ENCODE measurements around the gene HK3.

The HK3 gene

DNA sequence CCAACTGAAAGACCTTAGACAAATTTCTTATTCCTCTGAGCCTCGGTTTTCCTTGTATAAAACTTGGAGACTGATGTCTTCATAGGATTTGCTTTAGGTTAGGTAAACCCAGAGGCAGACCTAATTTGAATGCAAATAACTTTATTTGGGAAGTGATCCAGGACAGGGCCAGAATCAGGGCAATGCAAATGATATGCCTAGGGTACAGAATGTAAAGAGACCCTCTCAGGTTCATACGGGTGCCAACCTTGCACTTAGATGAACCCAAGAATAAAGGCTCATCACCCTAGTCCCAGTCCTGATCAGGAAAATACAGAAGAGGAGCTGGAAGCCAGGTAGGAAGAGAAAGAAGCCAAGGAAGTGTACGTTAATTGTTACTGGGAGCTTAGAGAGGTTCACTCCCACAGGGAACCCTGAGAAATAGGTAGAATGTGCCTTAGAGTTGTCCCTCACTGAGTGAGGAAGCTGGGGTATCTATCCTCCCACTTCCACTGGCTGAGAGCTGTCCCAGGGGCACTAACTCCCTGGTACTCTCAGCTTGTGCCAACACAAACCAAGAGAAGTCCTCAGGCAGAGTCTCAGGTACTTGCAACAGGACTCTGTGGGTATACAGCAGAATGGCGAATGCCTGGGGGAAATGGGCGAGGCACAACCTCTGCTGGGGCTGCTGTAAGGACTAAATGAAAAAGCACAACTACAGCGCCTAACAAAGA lies 3.1 kb upstream of the HK3 start:
- no peak for FAIRE-seq

DNA sequence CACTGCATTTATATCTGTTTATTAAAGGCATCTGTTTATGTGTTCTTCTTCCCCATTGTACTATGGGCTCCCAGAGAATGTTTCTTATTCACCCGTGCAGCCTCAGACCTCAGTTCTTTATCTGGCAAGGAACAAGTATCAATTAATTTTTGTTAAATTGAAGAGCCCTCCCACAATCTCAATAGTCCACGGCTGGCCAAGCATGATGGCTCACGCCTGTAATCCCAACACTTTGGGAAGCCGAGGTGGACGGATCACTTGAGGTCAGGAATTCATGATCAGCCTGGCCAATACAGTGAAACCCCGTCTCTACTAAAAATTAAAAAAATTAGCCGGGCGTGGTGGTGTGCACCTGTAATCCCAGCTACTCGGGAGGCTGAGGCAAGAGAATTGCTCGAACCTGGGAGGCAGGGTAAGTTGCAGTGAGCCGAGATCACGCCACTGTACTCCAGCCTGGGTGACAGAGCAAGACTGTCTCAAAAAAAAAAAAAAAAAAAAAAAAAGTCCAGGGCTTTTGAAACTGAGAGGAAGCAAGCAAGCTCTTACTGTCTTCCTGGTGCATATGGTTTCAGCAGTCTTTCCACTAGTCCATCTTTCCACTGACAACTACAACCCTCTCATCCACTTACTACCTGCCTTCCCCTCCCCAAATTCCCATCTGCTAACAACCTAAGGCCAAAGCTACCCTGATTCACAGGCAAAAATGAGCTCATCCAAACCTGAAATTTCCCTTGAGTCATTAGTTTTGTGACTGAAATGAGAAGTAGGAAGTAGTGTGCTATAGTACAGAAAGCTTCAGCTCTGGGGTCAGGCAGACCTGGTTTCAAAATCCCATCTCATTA lies 2.3 kb upstream of the HK3 start:
- FAIRE-seq: no peak

DNA sequence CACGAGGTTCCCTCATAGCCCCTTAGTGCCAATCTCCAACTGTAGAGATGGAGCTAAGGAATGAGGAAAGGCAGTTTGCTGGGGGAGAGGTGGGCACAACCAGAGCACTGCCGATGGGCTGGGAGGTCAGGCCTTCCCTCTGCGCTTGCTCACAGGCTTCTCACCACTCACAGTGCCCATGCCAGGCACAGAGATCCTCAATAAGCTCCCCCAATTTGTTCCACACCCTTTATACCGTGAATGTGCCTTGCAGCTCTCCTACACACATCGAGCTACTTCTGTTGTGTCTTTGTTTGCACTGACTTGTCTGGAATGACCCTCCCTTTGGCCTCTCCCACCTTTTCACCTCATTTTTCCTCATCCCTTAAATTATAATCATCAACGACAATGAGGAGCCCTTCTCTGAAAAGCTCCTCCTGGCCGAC lies 1.6 kb upstream of the HK3 start:
- FAIRE-seq: no peak

DNA sequence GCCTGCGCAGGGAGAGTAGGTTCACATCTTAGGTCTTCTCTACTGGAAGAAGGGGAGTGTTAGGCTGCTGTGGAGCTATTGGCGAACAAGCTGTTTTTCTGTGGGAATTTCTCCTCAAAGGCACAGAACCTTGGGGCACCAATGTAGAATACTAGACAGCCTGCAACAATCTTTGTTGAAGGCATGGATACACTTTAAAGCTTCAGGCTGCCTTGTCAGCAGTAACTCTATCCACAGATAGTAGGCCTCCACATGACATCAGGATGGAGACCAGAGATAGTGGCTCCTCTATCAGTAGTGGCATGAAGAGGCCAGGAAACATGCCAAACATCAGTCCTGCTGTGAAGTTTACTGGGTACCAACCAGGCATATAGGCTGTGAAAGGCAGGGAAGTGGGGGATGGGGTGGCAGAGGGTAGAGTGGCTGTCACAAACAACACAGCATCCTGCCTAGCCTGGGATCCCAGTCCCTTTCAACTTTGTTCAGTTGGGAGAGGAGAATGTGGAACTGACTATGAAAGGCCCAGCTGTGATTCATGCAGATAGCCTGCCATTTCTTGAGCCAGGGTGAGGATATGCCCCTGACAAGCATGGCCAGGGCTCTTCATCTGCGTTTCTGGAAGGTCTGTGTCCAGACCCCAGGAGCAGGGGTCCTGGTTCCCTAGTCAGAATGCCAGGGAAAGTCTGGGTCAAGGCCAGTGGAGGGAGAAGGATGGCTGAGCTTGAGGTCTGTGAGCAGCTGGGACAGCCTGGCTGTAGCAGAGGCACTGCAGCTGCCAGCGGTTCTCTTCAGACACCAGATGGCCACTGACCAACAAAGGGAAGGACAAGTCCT lies 1.0 kb upstream of the HK3 start:
- no peak for FAIRE-seq

DNA sequence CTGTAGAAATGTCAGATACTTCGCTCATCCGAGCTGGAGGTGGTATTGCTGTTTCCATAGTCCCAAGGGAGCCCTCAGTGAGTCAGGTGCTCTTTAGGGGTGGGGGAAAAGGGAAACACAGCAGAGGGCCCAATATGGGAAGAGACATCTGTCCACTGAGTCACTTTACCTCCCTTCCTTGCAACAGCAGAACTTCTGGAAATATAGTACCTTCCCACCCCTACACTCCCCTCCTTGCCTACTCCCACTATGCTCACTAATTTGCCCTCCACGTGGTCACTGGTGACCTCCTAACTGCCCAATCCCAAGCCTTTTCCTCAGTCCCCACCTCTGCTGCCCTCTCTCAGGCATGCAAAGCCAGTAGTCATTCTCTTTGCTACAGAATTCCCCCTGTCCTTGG lies 1.9 kb downstream of the HK3 start:
- FAIRE-seq: no peak

DNA sequence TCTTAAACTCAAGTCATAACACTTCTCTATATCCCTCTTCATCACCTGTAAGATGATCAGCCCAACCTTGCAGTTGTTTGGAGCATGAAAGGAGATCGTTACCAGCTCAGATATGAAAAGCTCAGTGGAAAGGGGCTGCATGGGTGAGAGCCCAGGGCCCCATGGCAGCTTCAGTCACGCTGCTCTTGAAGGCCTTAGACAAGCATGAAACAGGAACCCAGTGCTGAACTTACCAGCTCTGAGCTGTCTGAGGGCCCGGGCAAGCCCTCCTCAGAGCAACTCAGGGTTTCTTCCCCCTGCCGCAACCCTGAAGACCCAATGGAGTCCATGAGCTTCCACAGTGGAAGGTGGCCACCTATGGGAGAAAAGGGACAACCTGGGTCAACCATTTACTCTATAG lies 3.3 kb downstream of the HK3 start:
- FAIRE-seq: no peak

DNA sequence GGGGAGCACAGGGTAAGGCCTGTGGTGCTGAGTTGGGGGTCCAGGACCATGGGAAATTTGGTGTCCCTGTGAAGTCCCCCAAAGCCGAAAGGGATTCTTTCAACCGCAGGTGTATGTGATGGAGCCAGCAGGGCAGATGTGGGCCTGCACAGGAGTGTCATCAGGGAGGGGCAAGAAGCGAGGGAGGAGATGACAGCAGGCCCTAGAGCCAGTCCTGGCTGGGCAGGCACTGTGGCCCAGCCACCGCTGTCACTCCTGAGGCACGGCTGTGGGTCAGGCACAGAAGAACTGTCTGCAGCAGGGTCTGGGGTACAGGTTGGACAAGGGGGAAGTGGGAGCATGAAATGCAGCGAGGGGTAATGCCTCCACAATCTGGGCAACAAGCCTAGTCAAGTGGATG lies 4.8 kb downstream of the HK3 start:
- no peak for FAIRE-seq

DNA sequence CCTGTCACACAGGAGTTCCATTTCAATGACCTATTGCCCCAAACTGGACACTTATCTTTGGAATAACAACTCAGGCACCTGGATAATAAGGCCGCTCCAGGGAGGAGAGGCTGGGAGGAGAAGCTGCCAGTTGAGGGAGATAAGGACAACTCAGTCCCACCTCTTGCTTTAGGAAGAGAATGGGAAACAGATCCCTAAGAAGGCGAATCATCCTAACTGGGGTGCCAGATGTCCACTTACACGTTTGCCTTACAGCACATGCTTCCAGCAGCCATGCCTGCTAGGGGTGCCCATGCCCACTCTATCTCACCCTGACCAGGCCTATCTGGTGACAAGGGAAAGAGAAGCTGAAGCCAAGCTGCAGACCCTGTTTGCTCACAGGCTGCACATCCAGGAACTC lies 6.5 kb downstream of the HK3 start:
- no peak for FAIRE-seq

DNA sequence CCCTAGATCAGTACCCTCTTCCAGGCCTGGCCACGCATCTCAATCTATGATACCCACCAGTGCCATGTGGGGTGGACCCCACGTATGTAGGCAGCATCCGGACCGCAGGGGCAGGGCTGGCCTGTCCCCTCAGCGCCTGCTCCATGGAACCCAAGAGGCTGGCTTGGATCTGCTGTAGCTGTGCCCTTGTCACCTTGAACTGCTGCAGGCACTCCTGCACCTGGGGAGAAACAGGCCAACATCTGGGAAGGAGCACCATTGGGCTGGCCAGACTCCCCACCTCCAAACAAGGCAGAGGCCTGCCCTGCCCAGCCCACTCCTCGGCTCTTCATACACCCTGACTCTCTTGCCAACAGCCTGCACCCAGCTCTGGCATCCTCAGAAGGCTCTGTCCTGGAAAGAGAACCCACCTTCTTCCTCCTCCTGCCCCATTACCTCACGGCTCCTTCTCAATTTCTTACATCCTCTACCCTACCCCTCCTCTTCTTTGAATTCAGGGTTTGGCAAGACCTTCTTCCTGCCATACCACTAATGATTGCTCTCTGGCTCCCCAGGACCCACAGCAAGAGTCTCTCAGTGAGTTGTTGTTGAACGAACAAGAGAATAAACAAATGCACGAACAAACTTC lies 7.7 kb downstream of the HK3 start:
- FAIRE-seq: no peak

DNA sequence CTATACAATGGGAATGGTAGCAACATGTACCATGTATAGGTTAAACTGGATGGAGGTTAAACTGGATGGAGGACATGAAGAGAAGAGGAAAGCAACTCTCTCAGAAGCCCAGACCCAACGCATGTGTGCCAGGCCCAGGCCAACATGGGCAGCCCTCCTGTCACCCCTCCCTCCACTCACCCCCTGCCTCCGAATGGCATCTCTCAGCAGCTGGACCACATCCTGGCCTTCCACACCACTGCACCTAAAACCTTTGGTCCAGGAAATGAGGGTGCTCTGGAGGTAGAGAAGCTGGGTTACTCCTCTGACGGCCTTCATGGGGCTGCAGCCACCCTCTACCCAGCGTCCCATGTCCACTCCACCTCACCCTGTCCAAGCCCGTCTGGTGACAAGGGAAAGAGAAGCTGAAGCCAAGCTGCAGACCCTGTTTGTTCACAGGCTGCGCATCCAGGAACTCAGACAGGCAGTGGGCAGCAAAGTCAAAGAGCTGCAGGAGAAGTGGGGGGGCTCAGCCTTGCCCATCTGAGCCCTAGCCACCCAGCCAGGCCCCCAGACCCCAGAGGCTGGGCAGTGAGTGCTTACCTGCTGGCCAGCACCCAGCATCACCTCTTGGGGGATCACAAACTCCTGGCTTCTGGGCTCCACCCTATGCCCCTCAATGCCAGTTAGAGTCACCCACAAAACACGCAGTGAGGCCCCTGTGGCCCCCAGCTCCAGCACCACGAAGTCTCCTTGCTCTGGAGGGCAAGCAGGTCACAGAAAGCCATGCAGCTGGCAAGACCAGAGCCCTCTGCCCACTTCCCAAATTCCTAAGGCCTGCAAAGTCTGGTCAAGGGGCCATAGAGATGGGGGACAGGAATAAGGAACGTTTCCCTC lies 8.5 kb downstream of the HK3 start:
- no peak for FAIRE-seq

DNA sequence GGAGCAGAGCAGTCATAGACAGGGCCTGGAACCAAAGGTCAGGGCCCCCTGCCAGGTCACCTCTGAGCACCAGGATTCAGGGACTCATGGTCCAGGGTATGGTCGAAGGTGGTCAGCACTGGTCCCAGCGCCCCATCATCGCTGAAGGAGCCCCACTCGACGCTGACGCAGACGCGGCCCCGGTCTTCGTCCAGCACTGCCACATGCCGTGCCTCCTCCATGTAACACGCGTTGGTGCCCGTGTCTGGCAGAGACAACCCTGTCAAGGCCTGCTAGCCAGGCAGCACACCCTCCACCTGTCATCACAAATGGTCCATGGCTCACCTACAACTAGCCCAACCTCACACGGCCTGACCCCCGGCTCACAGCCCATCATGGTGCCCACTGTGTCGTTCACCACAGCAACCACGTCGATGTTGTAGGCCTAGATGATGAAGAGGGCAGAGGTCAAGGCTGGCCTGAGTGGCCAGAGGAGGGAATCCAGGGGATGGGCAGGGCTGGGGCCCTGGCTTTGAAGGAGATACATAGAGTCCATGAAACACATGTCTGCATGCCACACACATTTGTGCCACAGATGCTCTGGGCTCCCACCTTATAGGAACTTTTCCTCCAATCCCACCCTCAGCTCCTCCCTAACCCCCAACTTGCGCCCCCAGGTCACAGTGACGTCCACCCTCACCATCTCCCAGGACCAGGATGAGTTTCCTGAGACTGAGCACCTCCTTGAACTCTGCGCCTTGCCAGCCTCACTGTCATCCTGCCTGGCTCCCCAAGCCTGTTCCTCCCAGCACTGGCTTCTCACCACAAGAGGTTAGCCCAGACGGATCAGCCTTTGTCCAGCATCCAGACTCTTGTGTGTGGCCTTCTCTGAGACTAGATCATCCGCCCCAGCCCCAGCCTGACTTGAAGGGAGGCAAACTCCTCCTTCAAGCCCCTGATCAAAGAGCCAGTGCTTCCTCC lies 9.5 kb downstream of the HK3 start:
- FAIRE-seq: no peak

DNA sequence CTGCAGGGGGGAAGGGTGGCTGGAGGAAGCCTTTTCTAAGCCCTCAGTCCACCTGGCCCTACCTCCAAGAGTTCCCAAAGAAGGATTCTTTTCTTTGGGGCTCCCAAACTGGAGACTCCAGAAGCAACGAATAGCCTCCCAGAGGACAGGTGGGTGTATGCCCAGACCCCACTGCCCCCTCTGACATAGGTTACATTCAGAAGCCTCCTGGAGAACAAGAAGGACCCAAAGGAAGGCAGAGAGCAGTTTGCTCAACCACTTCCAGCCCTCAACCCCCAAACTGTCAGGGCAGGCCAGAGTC lies 10.3 kb downstream of the HK3 start:
- no peak for FAIRE-seq

DNA sequence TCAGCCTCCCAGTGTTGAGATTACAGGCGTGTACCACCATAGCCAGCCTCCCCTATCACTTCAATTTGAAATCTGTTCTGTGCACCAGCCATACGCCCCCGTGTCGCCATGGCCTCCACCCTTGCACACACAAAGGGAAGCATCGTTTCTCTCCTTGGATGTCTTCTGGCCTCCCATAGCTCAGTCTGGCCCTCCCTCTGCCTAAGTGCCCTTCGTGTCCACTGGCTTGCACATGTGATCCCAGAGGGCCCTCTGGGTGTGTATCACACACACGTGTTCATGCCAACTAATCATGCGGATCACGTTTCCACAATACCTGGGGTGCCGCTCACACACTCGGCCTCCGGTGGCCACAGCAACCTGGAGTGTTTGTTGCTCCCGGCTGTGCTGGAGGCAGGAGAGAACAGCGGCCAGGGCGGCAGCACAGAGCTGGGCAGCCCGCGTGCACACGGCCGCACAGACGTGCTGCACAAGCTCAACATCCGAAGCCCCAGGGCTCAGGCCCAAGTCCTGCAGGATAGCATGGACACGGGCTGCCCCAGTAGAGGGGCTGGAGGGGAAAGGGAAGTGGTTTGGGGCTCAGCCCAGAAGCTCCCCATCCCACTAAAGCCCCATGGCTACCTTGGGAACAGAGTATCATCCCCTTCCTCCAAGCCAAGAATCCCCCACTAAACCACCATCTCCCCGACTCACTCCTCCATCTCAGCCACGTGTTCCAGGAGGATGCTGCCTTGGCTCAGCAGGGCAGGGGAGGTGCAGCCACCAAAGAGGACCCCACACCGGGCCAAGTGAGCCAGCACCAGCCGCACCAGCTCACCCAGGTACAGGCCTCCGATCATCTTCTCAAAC lies 10.9 kb downstream of the HK3 start:
- FAIRE-seq: no peak

DNA sequence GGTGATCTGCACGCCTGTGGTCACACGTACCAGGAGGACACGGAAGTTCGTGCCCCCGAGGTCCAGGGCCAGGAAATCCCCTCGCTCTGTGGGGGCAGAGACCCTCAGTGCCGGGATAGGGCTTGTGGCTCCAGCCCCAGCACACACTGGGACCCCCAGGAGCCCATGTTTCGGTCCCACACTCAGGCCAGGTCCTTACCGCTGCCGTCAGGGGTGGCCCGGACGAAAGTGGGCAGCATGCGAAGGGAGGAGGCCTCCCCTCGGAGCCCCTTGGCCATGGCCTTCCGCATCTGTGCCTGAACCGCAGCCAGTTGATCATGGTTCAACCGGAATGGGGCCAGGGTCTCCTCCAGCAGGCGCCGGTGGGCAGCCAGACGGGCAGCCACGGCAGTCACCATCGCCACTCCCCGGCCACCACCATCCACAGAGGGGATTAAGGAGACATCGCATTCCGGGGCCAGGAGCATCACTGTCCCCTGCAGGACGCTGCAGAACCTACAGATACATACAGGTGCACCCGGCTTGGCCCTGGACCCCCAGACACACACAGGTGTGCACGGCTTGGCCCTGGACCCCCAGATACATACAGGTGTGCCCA lies 11.8 kb downstream of the HK3 start:
- no peak for FAIRE-seq

DNA sequence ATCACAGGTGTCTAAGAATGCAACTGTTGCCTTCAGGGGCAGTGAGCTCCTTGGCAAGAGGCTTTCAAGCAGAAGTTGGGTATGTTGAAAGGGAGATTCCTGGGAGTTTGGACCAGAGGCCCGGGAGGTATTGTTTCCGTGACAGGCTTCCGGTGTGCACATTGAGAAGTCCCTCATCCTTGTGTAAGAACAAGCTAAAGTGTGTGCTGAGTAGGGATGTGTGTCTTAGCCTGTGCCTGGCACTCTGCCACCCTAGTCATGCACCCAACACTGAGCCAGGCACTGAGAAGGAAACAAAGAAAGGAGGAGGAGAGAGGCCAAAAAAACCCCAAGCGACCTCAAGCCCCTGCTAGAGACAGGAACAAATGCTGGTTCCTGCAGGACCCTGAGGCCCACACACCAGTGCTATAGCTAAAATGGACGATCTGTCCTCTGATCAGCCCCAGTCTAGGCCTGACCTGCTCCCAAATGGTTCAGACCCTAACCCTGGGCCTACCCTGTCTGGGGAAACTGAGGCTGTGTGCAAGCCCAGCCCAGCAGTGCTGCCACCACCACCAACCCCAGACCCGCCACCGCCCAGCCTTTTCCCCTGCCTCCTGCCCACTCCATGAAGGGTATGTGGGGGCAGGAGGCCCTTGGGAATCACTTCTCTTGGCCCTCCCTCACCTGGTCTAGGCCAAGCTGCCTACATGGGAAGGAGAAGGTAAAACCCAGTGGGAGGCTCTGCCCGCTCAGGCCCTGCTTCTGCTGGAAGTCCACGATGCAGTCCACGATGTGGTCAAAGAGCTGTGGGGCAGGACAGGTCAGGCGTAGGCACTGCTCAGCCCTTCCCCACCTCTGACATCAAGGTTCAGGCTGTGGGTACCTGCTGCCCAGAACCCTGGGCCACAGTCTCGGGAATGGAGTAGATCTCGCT lies 12.6 kb downstream of the HK3 start:
- FAIRE-seq: no peak

DNA sequence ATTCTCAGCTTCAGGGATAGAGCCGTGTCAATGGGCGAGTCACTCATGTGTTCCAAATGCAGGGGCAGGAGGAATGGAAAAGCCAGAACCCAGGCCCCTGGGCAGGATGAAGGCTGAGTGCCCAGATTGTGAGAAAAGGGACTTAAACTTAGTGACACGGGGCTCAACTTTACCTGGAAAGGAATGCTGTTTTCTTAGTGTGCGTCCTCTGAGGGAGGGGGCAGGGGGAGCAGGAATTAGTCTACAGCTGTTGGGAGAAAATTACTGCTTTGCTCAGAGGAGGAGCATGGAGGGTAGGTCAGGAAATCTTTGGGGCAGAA lies 14.6 kb downstream of the HK3 start:
- no peak for FAIRE-seq

DNA sequence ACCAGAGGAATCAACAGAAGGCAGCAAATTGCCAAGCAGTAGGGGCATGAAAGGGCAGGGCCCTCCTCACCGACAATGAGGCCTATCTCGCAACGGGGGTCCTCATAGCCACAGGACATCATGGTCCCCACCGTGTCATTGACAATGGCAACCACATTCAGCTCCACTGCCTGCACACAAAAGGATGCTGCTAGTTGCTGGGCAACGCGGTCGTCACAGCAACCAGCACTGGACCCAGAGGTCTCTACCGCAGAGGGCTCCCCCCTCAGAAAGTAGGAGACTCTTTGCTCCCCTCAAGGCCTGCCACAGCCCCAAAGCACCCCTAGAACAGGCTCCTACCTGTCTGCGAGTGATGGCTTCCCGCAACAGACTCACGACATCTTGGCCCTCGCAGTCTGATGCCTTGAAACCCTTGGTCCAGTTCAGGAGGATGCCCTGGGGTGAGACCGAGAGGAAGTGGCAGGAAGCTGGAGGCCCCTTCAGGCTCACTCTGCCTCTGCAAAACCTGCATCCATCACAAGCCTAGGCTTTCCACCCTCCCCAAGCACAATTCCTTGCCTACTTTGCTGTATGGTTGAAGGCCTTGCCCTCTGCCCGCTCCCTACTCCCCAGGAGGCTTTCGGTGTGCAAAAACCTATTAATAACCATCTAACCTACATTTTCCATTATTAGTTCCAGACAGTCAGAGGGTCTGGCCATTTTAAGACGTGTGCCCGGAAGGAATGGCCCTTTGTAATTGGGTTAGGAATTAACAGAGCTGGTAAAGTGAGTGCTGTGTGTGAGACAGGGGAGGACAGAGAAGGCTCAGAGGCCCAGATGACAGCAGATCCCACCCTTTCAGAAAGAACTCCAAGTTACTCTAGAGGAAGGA lies 15.2 kb downstream of the HK3 start:
- FAIRE-seq: no peak

DNA sequence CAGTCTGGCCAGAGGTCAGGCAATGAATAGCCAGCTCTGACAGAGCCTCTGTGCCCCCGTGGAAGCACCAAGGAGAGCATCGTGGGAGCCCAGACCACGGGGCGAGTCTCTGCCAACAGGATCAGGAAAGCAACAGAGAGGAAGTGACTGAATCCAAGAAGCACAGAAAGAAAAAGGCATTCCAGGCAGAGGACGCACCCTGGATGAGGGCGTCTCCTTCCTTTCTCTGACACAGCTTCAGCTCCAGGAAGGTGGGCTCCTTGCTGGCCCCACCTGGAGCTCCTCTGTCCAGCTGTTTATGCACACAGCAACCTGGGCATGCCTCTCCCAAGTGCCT lies 16.6 kb downstream of the HK3 start:
- FAIRE-seq: no peak
